HEK293 (cell line): Measurements from ENCODE around the gene SIK3.

ENCODE experiments used
- CTCF ChIA-PET: fragments of 350-600 bp; formaldehyde crosslinking; extraction: SDS; loops from one replicate; lab custom pipeline; 2021; ENCODE audit warnings: antibody characterized with exemption; lab: Yijun Ruan, JAX
- POLR2A ChIA-PET: fragments of 300-600 bp; formaldehyde crosslinking; extraction: SDS; loops from one replicate; lab custom pipeline; 2020; ENCODE audit warnings: antibody characterized with exemption, inconsistent platforms; lab: Yijun Ruan, JAX
- H3K27ac ChIP-seq: fragments of 200-500 bp; sonication (Bioruptor generic); 2 replicates; pipeline ENCODE4 v1.5.1; 2014; ENCODE audit warnings: low read depth, low read length, control low read depth, inconsistent platforms; ENCODE audit errors: extremely low read depth
- H3K36me3 ChIP-seq, 2 experiments: fragments of 200-500 bp in 1 of 2; sonication (Bioruptor generic) in 1 of 2; 1 replicate in 1 of 2; 2 replicates in 1 of 2; pipeline ENCODE4 v1.5.1; 2014 to 2017; ENCODE audit warnings: inconsistent platforms in 2 of 2, low read length in 2 of 2; ENCODE audit not compliant: control insufficient read depth in 2 of 2, insufficient read depth in 1 of 2
- H3K4me1 ChIP-seq: fragments of 200-500 bp; sonication (Bioruptor generic); 2 replicates; pipeline ENCODE4 v1.5.1; 2014; ENCODE audit warnings: mild to moderate bottlenecking, low read length, inconsistent platforms; ENCODE audit not compliant: control insufficient read depth, insufficient read depth
- H3K4me3 ChIP-seq: 2 replicates; pipeline ENCODE4 v1.5.1; 2011; ENCODE audit warnings: low read depth, mild to moderate bottlenecking, control low read depth, low read length, moderate library complexity
- H3K9me3 ChIP-seq: fragments of 200-500 bp; sonication (Bioruptor generic); 2 replicates; pipeline ENCODE4 v1.5.1; 2014; ENCODE audit warnings: low read depth, low read length, inconsistent platforms; ENCODE audit not compliant: control insufficient read depth, insufficient read depth
- GFI1B ChIP-seq: fragments of 450-650 bp; formaldehyde crosslinking; IDR thresholded peaks from 2 replicates; pipeline ENCODE4 v1.5.1; 2016; ENCODE audit warnings: missing biosample characterization, missing genetic modification characterization
- HOXC10 ChIP-seq: sonication (generic); formaldehyde crosslinking; IDR thresholded peaks from 2 replicates; pipeline ENCODE4 v1.8.1; 2023; ENCODE audit warnings: mild to moderate bottlenecking, missing genetic modification reagents
- KLF8 ChIP-seq: fragments of 450-650 bp; formaldehyde crosslinking; IDR thresholded peaks from 2 replicates; pipeline ENCODE4 v1.5.1; 2016; ENCODE audit warnings: missing biosample characterization, missing genetic modification characterization
- MZF1 ChIP-seq: fragments of 450-650 bp; formaldehyde crosslinking; IDR thresholded peaks from 2 replicates; pipeline ENCODE4 v1.5.1; 2017; ENCODE audit warnings: missing biosample characterization, missing genetic modification characterization, borderline replicate concordance
- OSR2 ChIP-seq: fragments of 450-650 bp; formaldehyde crosslinking; IDR thresholded peaks from 2 replicates; pipeline ENCODE4 v1.5.1; 2016; ENCODE audit warnings: missing biosample characterization, missing genetic modification characterization
- SCRT1 ChIP-seq: fragments of 450-650 bp; formaldehyde crosslinking; IDR thresholded peaks from 2 replicates; pipeline ENCODE4 v1.5.1; 2016; ENCODE audit warnings: missing biosample characterization, missing genetic modification characterization, borderline replicate concordance
- ZBTB1 ChIP-seq: fragments of 450-650 bp; formaldehyde crosslinking; IDR thresholded peaks from 2 replicates; pipeline ENCODE4 v1.5.1; 2016; ENCODE audit warnings: missing biosample characterization, missing genetic modification characterization
- ZNF132 ChIP-seq: fragments of 450-650 bp; formaldehyde crosslinking; IDR thresholded peaks from 2 replicates; pipeline ENCODE4 v1.5.1; 2017; ENCODE audit warnings: missing biosample characterization, missing genetic modification characterization, borderline replicate concordance
- ZNF133 ChIP-seq: fragments of 450-650 bp; formaldehyde crosslinking; IDR thresholded peaks from 2 replicates; pipeline ENCODE4 v1.5.1; 2016; ENCODE audit warnings: missing biosample characterization, missing genetic modification characterization
- ZNF202 ChIP-seq: fragments of 450-650 bp; formaldehyde crosslinking; IDR thresholded peaks from 2 replicates; pipeline ENCODE4 v1.5.1; 2016; ENCODE audit warnings: missing biosample characterization, missing genetic modification characterization, borderline replicate concordance
- ZNF24 ChIP-seq: fragments of 450-650 bp; formaldehyde crosslinking; IDR thresholded peaks from 2 replicates; pipeline ENCODE4 v1.5.1; 2016; ENCODE audit warnings: missing biosample characterization, missing genetic modification characterization
- ZNF274 ChIP-seq, 2 experiments: fragments of 200-500 bp in 1 of 2; fragments of 450-650 bp in 1 of 2; sonication (Bioruptor generic) in 1 of 2; formaldehyde crosslinking in 1 of 2; IDR thresholded peaks; 2 replicates each; pipeline versions ENCODE4 v1.5.1 to v1.6.1; 2014 to 2016; ENCODE audit warnings: borderline replicate concordance in 1 of 2, inconsistent platforms in 1 of 2, low read length in 1 of 2, missing biosample characterization in 1 of 2, missing genetic modification characterization in 1 of 2
- ZNF311 ChIP-seq: fragments of 450-650 bp; formaldehyde crosslinking; IDR thresholded peaks from 2 replicates; pipeline ENCODE4 v1.5.1; 2017; ENCODE audit warnings: missing biosample characterization, missing genetic modification characterization, borderline replicate concordance
- ZNF404 ChIP-seq: fragments of 450-650 bp; formaldehyde crosslinking; IDR thresholded peaks from 2 replicates; pipeline ENCODE4 v1.5.1; 2017; ENCODE audit warnings: missing biosample characterization, missing genetic modification characterization
- ZNF416 ChIP-seq: fragments of 450-650 bp; formaldehyde crosslinking; IDR thresholded peaks from 2 replicates; pipeline ENCODE4 v1.5.1; 2016; ENCODE audit warnings: missing biosample characterization, missing genetic modification characterization
- ZNF510 ChIP-seq: fragments of 450-650 bp; formaldehyde crosslinking; IDR thresholded peaks from 2 replicates; pipeline ENCODE4 v1.5.1; 2018; ENCODE audit warnings: mild to moderate bottlenecking, missing genetic modification characterization, missing biosample characterization; ENCODE audit not compliant: insufficient replicate concordance
- ZNF530 ChIP-seq: fragments of 450-650 bp; formaldehyde crosslinking; IDR thresholded peaks from 2 replicates; pipeline ENCODE4 v1.5.1; 2016; ENCODE audit warnings: low read depth, missing biosample characterization, missing genetic modification characterization
- ZNF600 ChIP-seq: fragments of 450-650 bp; formaldehyde crosslinking; IDR thresholded peaks from 2 replicates; pipeline ENCODE4 v1.5.1; 2016; ENCODE audit warnings: missing biosample characterization, missing genetic modification characterization
- ZNF677 ChIP-seq: fragments of 450-650 bp; IDR thresholded peaks from 2 replicates; pipeline ENCODE4 v1.5.0; 2018; ENCODE audit warnings: missing biosample characterization, mild to moderate bottlenecking, missing genetic modification characterization, moderate library complexity
- ZNF707 ChIP-seq: fragments of 450-650 bp; formaldehyde crosslinking; IDR thresholded peaks from 2 replicates; pipeline ENCODE4 v1.5.1; 2016; ENCODE audit warnings: missing biosample characterization, missing genetic modification characterization
- ZNF777 ChIP-seq: fragments of 450-650 bp; formaldehyde crosslinking; IDR thresholded peaks from 2 replicates; pipeline ENCODE4 v1.5.1; 2017; ENCODE audit warnings: missing biosample characterization, missing genetic modification characterization, borderline replicate concordance
- ZSCAN30 ChIP-seq: fragments of 450-650 bp; IDR thresholded peaks from 2 replicates; pipeline ENCODE4 v1.5.1; 2018; ENCODE audit warnings: missing biosample characterization, mild to moderate bottlenecking, missing genetic modification characterization, moderate library complexity
- ZXDB ChIP-seq: fragments of 450-650 bp; formaldehyde crosslinking; IDR thresholded peaks from 2 replicates; pipeline ENCODE4 v1.5.1; 2016; ENCODE audit warnings: missing biosample characterization, missing genetic modification characterization
- TF ChIP-seq, protein P1 (sequence below): fragments of 450-650 bp; formaldehyde crosslinking; IDR thresholded peaks from 2 replicates; pipeline ENCODE4 v1.5.1; 2016; ENCODE audit warnings: missing biosample characterization, missing genetic modification characterization
- TF ChIP-seq, protein P2 (sequence below): fragments of 450-650 bp; formaldehyde crosslinking; IDR thresholded peaks from 2 replicates; pipeline ENCODE4 v1.5.1; 2016; ENCODE audit warnings: missing biosample characterization, missing genetic modification characterization
- TF ChIP-seq, protein P3 (sequence below): fragments of 450-650 bp; formaldehyde crosslinking; IDR thresholded peaks from 2 replicates; pipeline ENCODE4 v1.5.1; 2016; ENCODE audit warnings: missing biosample characterization, missing genetic modification characterization
- TF ChIP-seq, protein P4 (sequence below): fragments of 450-650 bp; formaldehyde crosslinking; IDR thresholded peaks from 2 replicates; pipeline ENCODE4 v1.5.1; 2016; ENCODE audit warnings: missing biosample characterization, missing genetic modification characterization

SIK3 gene

DNA sequence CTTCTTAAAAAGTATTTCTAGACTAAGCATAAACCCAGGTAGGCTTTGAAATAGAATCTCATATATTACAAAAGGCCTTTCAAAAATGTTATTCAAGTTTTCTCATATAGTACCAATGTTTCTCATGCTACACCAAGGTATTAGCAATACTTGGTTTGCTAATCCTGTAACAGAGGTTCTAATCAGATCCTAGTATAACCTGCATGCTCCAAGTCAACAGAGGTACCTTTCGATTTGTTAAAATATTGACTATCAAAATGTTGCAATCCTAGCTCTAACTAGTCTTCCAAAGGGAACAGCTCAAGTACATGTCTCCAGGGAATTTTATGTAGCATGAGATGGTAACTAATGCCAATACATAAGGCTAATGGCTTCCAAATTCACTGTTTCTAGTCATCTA is 162.7 kb downstream of the SIK3 start:
- POLR2A ChIA-PET, result no interaction called here
- TF ChIP-seq ZNF677 (tag by site-specific recombination) (no peak), GFI1B (no peak), ZNF132 (tag by site-specific recombination) (no peak), ZNF777 (no peak), ZNF404 (no peak), ZNF133 (no peak), ZNF707 (tag by site-specific recombination) (no peak), ZBTB1 (tag by site-specific recombination) (no peak), ZNF510 (tag by site-specific recombination) (no peak)
- TF ChIP-seq, protein P1, sequence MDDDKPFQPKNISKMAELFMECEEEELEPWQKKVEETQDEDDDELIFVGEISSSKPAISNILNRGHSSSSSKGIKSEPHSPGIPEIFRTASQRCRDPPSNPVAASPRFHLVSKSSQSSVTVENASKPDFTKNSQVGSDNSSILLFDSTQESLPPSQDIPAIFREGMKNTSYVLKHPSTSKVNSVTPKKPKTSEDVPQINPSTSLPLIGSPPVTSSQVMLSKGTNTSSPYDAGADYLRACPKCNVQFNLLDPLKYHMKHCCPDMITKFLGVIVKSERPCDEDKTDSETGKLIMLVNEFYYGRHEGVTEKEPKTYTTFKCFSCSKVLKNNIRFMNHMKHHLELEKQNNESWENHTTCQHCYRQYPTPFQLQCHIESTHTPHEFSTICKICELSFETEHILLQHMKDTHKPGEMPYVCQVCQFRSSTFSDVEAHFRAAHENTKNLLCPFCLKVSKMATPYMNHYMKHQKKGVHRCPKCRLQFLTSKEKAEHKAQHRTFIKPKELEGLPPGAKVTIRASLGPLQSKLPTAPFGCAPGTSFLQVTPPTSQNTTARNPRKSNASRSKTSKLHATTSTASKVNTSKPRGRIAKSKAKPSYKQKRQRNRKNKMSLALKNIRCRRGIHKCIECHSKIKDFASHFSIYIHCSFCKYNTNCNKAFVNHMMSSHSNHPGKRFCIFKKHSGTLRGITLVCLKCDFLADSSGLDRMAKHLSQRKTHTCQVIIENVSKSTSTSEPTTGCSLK, result no peak

DNA sequence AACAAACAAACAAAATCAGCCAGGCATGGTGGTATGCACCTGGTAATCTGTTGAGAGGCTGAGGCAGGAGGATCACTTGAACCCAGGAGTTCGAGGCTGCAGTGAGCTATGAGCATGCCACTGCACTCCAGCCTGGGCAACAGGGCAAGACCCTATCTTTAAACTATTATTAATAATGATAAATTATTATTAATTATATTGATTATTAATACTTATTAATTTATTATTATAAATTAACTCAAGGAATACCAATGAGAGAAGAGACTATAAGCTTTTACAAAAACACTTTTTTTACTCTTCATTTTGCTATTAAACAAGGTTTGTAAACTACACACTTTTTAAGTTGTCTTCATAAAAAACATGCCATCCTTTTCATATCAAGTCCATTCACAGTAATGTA is 163.1 kb downstream of the SIK3 start:
- Histone ChIP-seq H3K9me3 (no peaks in the 10 kb centered on the region), H3K27ac (no peak overlapping the region), H3K4me3 (no peak overlapping the region), H3K4me1 (no peaks in the 10 kb centered on the region), H3K36me3 (no peaks in the 10 kb centered on the region; a peak in 1 of 3 replicates)
- TF ChIP-seq, protein P2, sequence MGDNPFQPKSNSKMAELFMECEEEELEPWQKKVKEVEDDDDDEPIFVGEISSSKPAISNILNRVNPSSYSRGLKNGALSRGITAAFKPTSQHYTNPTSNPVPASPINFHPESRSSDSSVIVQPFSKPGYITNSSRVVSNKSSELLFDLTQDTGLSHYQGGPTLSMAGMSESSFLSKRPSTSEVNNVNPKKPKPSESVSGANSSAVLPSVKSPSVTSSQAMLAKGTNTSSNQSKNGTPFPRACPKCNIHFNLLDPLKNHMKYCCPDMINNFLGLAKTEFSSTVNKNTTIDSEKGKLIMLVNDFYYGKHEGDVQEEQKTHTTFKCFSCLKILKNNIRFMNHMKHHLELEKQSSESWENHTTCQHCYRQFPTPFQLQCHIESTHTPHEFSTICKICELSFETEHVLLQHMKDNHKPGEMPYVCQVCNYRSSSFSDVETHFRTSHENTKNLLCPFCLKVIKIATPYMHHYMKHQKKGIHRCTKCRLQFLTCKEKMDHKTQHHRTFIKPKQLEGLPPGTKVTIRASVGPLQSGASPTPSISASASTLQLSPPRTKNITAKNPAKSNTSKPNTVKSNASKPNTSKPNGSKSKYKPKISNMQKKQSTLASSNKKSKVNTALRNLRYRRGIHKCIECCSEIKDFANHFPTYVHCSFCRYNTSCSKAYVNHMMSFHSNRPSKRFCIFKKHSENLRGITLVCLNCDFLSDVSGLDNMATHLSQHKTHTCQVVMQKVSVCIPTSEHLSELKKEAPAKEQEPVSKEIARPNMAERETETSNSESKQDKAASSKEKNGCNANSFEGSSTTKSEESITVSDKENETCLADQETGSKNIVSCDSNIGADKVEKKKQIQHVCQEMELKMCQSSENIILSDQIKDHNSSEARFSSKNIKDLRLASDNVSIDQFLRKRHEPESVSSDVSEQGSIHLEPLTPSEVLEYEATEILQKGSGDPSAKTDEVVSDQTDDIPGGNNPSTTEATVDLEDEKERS, result no peak
- TF ChIP-seq ZNF677 (tag by site-specific recombination) (no peak), ZNF274 (IDR thresholded peaks at IDR 0.05; ENCODE audit: low read length) (no peak), ZNF274 (tag by site-specific recombination; IDR thresholded peaks at IDR 0.05; ENCODE audit: borderline replicate concordance) (no peak), OSR2 (no peak), ZNF416 (tag by site-specific recombination) (no peak), ZNF311 (tag by site-specific recombination) (no peak), SCRT1 (no peak), MZF1 (tag by site-specific recombination) (no peak), ZNF24 (no peak), KLF8 (tag by site-specific recombination) (no peak), HOXC10 (CRISPR knock-in tag) (no peak), ZSCAN30 (tag by site-specific recombination) (no peak), ZNF600 (tag by site-specific recombination) (no peak), ZNF530 (tag by site-specific recombination) (no peak), ZNF202 (tag by site-specific recombination) (no peak), ZXDB (tag by site-specific recombination) (no peak)
- TF ChIP-seq, protein P3, sequence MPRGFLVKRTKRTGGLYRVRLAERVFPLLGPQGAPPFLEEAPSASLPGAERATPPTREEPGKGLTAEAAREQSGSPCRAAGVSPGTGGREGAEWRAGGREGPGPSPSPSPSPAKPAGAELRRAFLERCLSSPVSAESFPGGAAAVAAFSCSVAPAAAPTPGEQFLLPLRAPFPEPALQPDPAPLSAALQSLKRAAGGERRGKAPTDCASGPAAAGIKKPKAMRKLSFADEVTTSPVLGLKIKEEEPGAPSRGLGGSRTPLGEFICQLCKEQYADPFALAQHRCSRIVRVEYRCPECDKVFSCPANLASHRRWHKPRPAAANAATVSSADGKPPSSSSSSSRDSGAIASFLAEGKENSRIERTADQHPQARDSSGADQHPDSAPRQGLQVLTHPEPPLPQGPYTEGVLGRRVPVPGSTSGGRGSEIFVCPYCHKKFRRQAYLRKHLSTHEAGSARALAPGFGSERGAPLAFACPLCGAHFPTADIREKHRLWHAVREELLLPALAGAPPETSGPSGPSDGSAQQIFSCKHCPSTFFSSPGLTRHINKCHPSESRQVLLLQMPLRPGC (tag by site-specific recombination), result no peak
- TF ChIP-seq, protein P4, sequence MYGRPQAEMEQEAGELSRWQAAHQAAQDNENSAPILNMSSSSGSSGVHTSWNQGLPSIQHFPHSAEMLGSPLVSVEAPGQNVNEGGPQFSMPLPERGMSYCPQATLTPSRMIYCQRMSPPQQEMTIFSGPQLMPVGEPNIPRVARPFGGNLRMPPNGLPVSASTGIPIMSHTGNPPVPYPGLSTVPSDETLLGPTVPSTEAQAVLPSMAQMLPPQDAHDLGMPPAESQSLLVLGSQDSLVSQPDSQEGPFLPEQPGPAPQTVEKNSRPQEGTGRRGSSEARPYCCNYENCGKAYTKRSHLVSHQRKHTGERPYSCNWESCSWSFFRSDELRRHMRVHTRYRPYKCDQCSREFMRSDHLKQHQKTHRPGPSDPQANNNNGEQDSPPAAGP, result no peak
- ChIA-PET CTCF (no interaction called here), POLR2A (no interaction called here)

More for the DNA sequence above, 162.7 kb downstream of the SIK3 start:
- H3K4me3 ChIP-seq, result no peak overlapping the region
- no peaks in the 10 kb centered on the region for H3K9me3 ChIP-seq
- no peaks in the 10 kb centered on the region for H3K4me1 ChIP-seq
- CTCF ChIA-PET, result no interaction called here
- H3K36me3 ChIP-seq, result no peaks in the 10 kb centered on the region; a peak in 1 of 3 replicates
- no peak overlapping the region for H3K27ac ChIP-seq
